ENCODE data around the gene PILRB. TPM values are rescaled to one million over a fixed set of nuclear protein-coding genes. Genes with fewer than 3 reads are reported as not detected.
"Not testable (repeated sequence)": the region's sequence is repeated elsewhere in the genome, so short reads cannot be mapped to it uniquely, and the experiment has no call there.

Gene PILRB
- total and polyA plus RNA-seq, 9 donors = 11.4 to 39.8 (median 17.1) TPM

GRCh38 chr7:100353685-100354330 is 4.1 kb upstream of the PILRB start:
- WGBS (ENCODE audit: insufficient coverage) = 89% methylated on average over 5 of the region's 6 CpGs
- Histone ChIP-seq H3K4me3 (ENCODE audit: low read length) (no peak overlapping the region), H3K27ac (ENCODE audit: low read length) (no peak overlapping the region), H3K9me3 (replicated peaks; ENCODE audit: control insufficient read depth, low read depth, low read length) (no peaks in the 10 kb centered on the region), H3K27me3 (ENCODE audit: control insufficient read depth, insufficient read depth, low read length) (no peaks in the 10 kb centered on the region), H3K4me1 (ENCODE audit: control insufficient read depth, insufficient read depth, low read length) (no peaks in the 10 kb centered on the region), H3K36me3 (ENCODE audit: control insufficient read depth, insufficient read depth, low read length) (peaks cover 82% of the 10 kb centered on the region)
- DNase-seq = no peak

DNA sequence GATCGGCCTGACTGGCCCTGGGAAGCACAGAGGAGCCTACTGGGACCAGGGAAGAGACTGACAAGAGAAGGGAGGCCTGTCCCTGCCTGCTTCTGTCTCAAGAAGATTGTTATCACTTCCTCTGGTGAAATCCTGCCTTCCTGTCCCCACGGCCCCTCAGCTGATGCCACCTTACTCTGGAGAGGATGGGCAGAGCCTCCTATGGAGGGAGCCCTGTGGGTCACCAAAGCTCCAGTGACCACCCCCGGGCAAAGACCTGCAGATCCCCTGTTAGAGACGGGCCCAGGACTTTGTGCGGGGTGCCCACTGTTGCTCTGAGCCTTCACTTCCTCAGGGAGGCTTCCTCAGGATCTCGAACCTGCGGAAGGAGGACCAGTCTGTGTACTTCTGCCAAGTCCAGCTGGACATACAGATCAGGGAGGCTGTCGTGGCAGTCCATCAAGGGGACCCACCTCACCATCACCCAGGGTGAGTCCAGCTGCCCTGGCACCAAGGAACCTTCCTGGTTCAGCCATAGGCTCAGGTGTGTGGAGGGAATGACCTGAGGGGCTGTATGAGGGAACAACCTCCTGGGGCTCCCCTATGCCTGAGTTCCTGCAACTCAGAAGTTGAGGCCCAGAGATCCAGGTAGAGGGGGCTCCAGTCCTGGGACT is 1.4 kb upstream of the PILRB start:
- DNase-seq = no peak
- no peaks in the 10 kb centered on the region for H3K4me1 ChIP-seq (ENCODE audit: control insufficient read depth, insufficient read depth, low read length)
- H3K36me3 ChIP-seq (ENCODE audit: control insufficient read depth, insufficient read depth, low read length) = peaks cover 86% of the 10 kb centered on the region
- no peak overlapping the region for H3K4me3 ChIP-seq (ENCODE audit: low read length)
- no peak overlapping the region for H3K27ac ChIP-seq (ENCODE audit: low read length)
- no peaks in the 10 kb centered on the region for H3K9me3 ChIP-seq (replicated peaks; ENCODE audit: control insufficient read depth, low read depth, low read length)
- no peaks in the 10 kb centered on the region for H3K27me3 ChIP-seq (ENCODE audit: control insufficient read depth, insufficient read depth, low read length)
- WGBS (ENCODE audit: insufficient coverage) = 84% methylated on average over 5 of the region's 8 CpGs

- H3K9me3 ChIP-seq (replicated peaks; ENCODE audit: control insufficient read depth, low read depth, low read length) = no peaks in the 10 kb centered on the region
- H3K27ac ChIP-seq (ENCODE audit: low read length) = no peak overlapping the region
- no peaks in the 10 kb centered on the region for H3K27me3 ChIP-seq (ENCODE audit: control insufficient read depth, insufficient read depth, low read length)
- DNase-seq = no peak
- H3K4me1 ChIP-seq (ENCODE audit: control insufficient read depth, insufficient read depth, low read length) = no peaks in the 10 kb centered on the region
- WGBS (ENCODE audit: insufficient coverage) = 73% methylated on average over 2 of the region's 6 CpGs
- peaks cover 88% of the 10 kb centered on the region for H3K36me3 ChIP-seq (ENCODE audit: control insufficient read depth, insufficient read depth, low read length)
- no peak overlapping the region for H3K4me3 ChIP-seq (ENCODE audit: low read length)
Observed at GRCh38 chr7:100357131-100357561, 771 bp upstream of the PILRB start.

- Histone ChIP-seq H3K27me3 (ENCODE audit: control insufficient read depth, insufficient read depth, low read length) (no peaks in the 10 kb centered on the region), H3K4me1 (ENCODE audit: control insufficient read depth, insufficient read depth, low read length) (no peaks in the 10 kb centered on the region), H3K36me3 (ENCODE audit: control insufficient read depth, insufficient read depth, low read length) (peaks cover 85% of the 10 kb centered on the region), H3K27ac (ENCODE audit: low read length) (no peak overlapping the region), H3K4me3 (ENCODE audit: low read length) (no peak overlapping the region), H3K9me3 (replicated peaks; ENCODE audit: control insufficient read depth, low read depth, low read length) (no peaks in the 10 kb centered on the region)
- 96% methylated on average over 3 of the region's 8 CpGs for WGBS (ENCODE audit: insufficient coverage)
- no peak for DNase-seq
Observed at GRCh38 chr7:100358857-100359212, 918 bp downstream of the PILRB start.

DNA sequence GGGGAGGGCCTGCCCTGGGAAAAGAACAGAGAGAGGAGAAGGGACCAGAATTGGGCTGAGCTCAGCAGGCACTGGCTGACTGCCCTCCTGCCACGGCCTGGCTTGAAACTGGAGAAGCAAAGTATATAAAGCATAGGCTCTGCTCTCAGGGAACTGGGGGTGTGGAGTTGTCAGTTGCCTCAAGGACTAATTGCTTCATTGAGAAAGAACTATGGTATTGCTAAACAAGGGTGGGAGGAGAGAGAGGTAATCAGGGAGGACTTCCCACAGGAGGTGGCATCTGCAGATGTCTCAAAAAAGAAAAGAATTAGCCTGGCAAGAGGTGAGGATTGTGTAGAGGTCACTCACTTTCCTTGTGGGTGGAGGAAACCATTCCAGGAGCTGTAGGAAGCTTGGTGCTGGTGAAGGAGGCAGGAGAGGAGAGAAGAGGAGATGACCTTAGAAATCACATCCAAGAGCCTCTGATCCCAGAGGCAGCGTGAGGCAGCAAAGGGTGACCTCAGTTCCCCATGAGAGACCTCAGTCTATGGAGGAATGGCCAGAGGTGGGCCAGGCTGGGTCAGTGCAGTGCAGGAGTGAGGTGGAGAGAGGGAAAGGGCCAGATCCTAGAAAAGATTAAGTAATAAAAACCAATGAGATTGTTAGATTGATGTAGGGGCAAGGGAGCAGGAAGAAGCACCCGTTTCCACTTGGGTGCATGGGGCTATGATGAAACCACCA is 2.4 kb downstream of the PILRB start:
- no peaks in the 10 kb centered on the region for H3K4me1 ChIP-seq (ENCODE audit: control insufficient read depth, insufficient read depth, low read length)
- H3K4me3 ChIP-seq (ENCODE audit: low read length) = no peak overlapping the region
- no peak for DNase-seq
- H3K36me3 ChIP-seq (ENCODE audit: control insufficient read depth, insufficient read depth, low read length) = peaks cover 71% of the 10 kb centered on the region
- no peaks in the 10 kb centered on the region for H3K27me3 ChIP-seq (ENCODE audit: control insufficient read depth, insufficient read depth, low read length)
- H3K9me3 ChIP-seq (replicated peaks; ENCODE audit: control insufficient read depth, low read depth, low read length) = no peaks in the 10 kb centered on the region
- 92% methylated on average over 3 of the region's 3 CpGs for WGBS (ENCODE audit: insufficient coverage)
- H3K27ac ChIP-seq (ENCODE audit: low read length) = no peak overlapping the region

GRCh38 chr7:100363098-100363497 is 5.2 kb downstream of the PILRB start:
- H3K36me3 ChIP-seq (ENCODE audit: control insufficient read depth, insufficient read depth, low read length) = peaks cover 60% of the 10 kb centered on the region
- no peak overlapping the region for H3K27ac ChIP-seq (ENCODE audit: low read length)
- H3K4me3 ChIP-seq (ENCODE audit: low read length) = no peak overlapping the region
- peaks cover 3% of the 10 kb centered on the region for H3K4me1 ChIP-seq (ENCODE audit: control insufficient read depth, insufficient read depth, low read length)
- H3K27me3 ChIP-seq (ENCODE audit: control insufficient read depth, insufficient read depth, low read length) = no peaks in the 10 kb centered on the region
- H3K9me3 ChIP-seq (replicated peaks; ENCODE audit: control insufficient read depth, low read depth, low read length) = no peaks in the 10 kb centered on the region
- no peak for DNase-seq

GRCh38 chr7:100363797-100364196 is 5.9 kb downstream of the PILRB start:
- not testable (repeated sequence) for H3K4me3 ChIP-seq (ENCODE audit: low read length); H3K27me3 ChIP-seq (ENCODE audit: control insufficient read depth, insufficient read depth, low read length); H3K4me1 ChIP-seq (ENCODE audit: control insufficient read depth, insufficient read depth, low read length); H3K9me3 ChIP-seq (replicated peaks; ENCODE audit: control insufficient read depth, low read depth, low read length); DNase-seq; H3K27ac ChIP-seq (ENCODE audit: low read length)
- no CpG with 5 or more reads among the region's 7 CpGs for WGBS (ENCODE audit: insufficient coverage)
- peaks cover 57% of the 10 kb centered on the region for H3K36me3 ChIP-seq (ENCODE audit: control insufficient read depth, insufficient read depth, low read length)

GRCh38 chr7:100364480-100364879 is 6.6 kb downstream of the PILRB start:
- Histone ChIP-seq H3K36me3 (ENCODE audit: control insufficient read depth, insufficient read depth, low read length) (peaks cover 50% of the 10 kb centered on the region), H3K4me3 (ENCODE audit: low read length) (no peak overlapping the region), H3K27ac (ENCODE audit: low read length) (no peak overlapping the region), H3K4me1 (ENCODE audit: control insufficient read depth, insufficient read depth, low read length) (peaks cover 3% of the 10 kb centered on the region), H3K27me3 (ENCODE audit: control insufficient read depth, insufficient read depth, low read length) (no peaks in the 10 kb centered on the region), H3K9me3 (replicated peaks; ENCODE audit: control insufficient read depth, low read depth, low read length) (no peaks in the 10 kb centered on the region)
- no peak for DNase-seq
- WGBS (ENCODE audit: insufficient coverage) = 100% methylated on average over 3 of the region's 6 CpGs

DNA sequence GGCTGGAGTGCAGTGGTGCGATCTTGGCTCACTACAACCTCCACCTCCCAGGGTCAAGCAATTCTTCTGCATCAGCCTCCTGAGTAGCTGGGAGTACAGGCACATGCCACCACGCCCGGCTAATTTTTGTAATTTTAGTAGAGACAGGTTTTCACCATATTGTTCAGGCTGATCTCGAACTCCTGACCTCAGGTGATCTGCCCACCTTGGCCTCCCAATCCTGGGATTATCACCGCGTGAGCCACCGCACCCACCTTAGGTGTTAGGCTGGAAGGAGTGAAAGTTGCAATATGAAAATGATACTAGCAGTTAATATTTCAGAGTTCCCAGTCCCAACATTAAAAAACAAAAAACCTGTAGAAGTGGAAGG is 8.1 kb downstream of the PILRB start:
- 100% methylated on average over 1 of the region's 7 CpGs for WGBS (ENCODE audit: insufficient coverage)
- not testable (repeated sequence) for H3K4me3 ChIP-seq (ENCODE audit: low read length); H3K9me3 ChIP-seq (replicated peaks; ENCODE audit: control insufficient read depth, low read depth, low read length); DNase-seq; H3K27ac ChIP-seq (ENCODE audit: low read length); H3K27me3 ChIP-seq (ENCODE audit: control insufficient read depth, insufficient read depth, low read length); H3K4me1 ChIP-seq (ENCODE audit: control insufficient read depth, insufficient read depth, low read length)
- H3K36me3 ChIP-seq (ENCODE audit: control insufficient read depth, insufficient read depth, low read length) = peaks cover 38% of the 10 kb centered on the region

GRCh38 chr7:100366411-100367250 is 8.7 kb downstream of the PILRB start:
- no peak for DNase-seq
- no peak overlapping the region for H3K27ac ChIP-seq (ENCODE audit: low read length)
- H3K4me1 ChIP-seq (ENCODE audit: control insufficient read depth, insufficient read depth, low read length) = peaks cover 4% of the 10 kb centered on the region
- peaks cover 31% of the 10 kb centered on the region for H3K36me3 ChIP-seq (ENCODE audit: control insufficient read depth, insufficient read depth, low read length)
- H3K27me3 ChIP-seq (ENCODE audit: control insufficient read depth, insufficient read depth, low read length) = no peaks in the 10 kb centered on the region
- WGBS (ENCODE audit: insufficient coverage) = 87% methylated on average over 16 of the region's 16 CpGs
- no peaks in the 10 kb centered on the region for H3K9me3 ChIP-seq (replicated peaks; ENCODE audit: control insufficient read depth, low read depth, low read length)
- no peak overlapping the region for H3K4me3 ChIP-seq (ENCODE audit: low read length)
